HT-29 (cell line): ENCODE measurements around the gene RAB11A. TPM values are rescaled to one million over a fixed set of nuclear protein-coding genes. Genes with fewer than 3 reads are reported as not detected.

Experiments used
- DNase-seq: peaks from one replicate; pipeline ENCODE4 v3.0.0-alpha.2; 2015; ENCODE audit warnings: low spot score
- total RNA-seq: library from RNA; depleted of rRNA; stranded (reverse); fragments of >200 nt; shearing (Covaris generic); gene quantifications from 2 replicates; pipeline ENCODE4 v1.2.3, GENCODE V29; 2014

RAB11A gene
- total RNA-seq, 1 experiment from 2014 or later, result 233 TPM

GRCh38 chr15:65883571-65883970 is 14.3 kb downstream of the RAB11A start:
- DNase-seq, result no peak

- no peak for DNase-seq
Measured at GRCh38 chr15:65884511-65884910, 15.2 kb downstream of the RAB11A start.

- peak; percentile 78 for DNase-seq
Measured at GRCh38 chr15:65885668-65886218, 16.5 kb downstream of the RAB11A start.

GRCh38 chr15:65887565-65887964 is 18.3 kb downstream of the RAB11A start:
- DNase-seq, result no peak

- DNase-seq, result no peak
Measured at GRCh38 chr15:65888981-65889380, 19.7 kb downstream of the RAB11A start.

DNA sequence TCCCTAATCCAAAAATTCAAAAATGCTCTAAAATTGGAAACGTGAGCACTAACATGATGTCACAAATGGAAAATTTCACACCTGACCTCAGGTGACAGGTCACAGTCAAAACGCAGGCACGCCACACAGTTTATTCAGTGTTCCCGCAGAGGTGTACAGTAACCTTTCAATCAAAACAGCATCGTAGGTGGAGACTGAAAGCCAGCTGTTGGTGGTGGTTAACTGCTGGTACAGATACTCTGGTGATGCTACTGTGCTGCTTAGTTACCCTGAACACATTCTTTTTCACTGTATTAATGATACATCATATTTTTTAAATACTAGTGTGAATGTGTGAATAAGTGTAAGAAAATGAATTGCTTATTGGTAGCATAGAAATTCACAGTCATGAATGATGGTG is 23.8 kb downstream of the RAB11A start:
- DNase-seq, result no peak

- DNase-seq, result no peak
Measured at GRCh38 chr15:65896236-65896635, 26.9 kb downstream of the RAB11A start.

- DNase-seq, result no peak
Measured at GRCh38 chr15:65900488-65900887, 31.2 kb downstream of the RAB11A start.

GRCh38 chr15:65901336-65901735 is 32.0 kb downstream of the RAB11A start:
- no peak for DNase-seq

DNA sequence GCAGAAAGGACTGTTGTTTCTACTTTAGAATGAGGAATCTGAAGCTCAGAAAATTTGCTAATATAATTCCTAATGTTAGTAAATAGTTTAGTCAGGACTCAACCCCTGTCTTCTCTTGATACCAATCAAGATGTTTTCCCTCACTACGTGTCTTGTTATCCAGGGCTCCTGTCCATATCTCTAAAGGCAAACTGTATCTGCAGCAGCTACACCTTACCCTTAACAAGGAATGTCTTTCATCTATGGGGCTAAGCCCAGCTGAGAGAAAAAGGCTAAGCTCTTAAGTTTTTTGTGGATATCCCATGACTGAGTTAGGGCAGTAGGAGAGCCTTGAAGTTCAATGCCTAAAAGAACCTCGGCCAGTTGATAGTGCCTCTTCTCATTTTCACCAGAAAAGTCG is 32.5 kb downstream of the RAB11A start:
- DNase-seq, result peak; percentile 77

- peak; percentile 96 for DNase-seq
Measured at GRCh38 chr15:65902373-65902772, 33.1 kb downstream of the RAB11A start.

DNA sequence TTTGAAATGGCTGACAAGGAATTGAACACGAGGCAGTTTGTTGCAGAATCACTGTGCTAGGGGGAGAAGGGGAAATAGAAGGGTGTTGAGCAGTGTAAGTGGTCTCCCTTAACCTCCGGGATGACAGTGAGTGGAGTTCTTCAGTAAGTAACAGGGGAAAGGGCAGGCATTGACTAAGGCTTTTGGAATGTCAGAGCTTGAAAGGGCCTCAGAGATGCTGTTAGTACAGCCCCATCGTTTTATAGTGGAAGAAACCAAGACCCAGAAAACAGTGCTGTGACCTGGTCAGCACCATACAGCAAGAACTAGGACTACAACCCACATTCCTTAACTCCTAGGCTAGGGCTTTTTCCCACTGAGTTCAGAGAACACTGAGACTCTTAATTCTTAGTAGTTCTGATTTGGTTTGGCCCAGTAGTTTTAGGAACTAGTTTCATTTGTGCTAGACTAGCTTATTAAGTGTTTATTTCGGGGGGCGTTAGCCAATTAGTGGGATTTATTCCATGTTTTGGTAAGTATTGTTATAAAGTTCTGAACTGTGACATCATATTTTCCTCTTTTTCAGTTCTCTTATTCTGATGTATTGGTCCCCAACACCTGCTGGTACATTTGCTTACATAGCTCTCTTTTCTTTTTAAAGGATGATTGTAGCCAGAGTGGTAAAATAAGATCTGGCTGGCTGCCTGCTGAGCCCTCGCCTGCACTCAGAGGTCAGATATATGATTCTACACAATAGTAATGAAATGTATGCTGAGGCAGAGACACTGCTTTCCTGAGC is 34.2 kb downstream of the RAB11A start:
- DNase-seq, result peak; percentile 50

- DNase-seq, result no peak
Measured at GRCh38 chr15:65904301-65904700, 35.0 kb downstream of the RAB11A start.

- peak; percentile 73 for DNase-seq
Measured at GRCh38 chr15:65906396-65906795, 37.1 kb downstream of the RAB11A start.

DNA sequence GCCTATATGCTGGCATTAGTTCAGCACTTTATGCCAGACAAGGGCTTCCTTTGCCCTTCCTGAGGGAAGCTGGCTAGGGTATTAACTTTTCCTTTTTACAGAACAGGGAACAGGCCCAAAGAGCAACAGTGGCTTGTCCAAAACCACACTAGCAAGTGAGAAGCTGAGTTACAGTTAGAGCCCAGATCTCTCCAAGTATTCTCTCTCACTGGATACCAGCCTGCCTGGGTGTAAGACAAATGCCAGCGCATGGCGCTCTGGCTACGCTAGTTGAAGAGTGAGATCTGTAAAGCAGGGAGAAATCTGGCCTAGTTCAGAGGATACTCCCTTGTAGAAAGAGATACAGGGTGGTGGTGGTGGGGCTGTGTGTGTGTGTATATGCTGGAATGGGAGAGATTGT is 38.4 kb downstream of the RAB11A start:
- DNase-seq, result no peak

DNA sequence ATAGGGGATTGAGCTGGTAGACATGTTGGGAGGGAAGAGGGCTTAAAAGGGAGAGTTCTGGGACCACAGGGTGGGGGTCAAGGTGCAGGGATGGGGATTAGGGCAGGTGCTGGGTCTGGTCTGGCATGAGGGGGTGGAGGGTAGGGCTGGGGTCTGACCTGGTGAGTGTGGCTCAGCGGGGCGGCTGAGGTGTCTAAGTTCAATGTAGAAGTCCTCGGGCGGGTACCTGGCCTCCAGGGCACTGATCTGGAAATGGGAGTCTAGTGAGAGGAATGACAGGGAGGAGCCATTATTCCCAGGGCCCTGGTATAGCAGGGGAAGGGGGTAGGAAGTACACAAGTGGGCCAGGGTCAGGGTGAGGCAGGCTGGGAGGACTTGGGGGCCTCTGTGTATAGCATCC is 39.6 kb downstream of the RAB11A start:
- no peak for DNase-seq

DNA sequence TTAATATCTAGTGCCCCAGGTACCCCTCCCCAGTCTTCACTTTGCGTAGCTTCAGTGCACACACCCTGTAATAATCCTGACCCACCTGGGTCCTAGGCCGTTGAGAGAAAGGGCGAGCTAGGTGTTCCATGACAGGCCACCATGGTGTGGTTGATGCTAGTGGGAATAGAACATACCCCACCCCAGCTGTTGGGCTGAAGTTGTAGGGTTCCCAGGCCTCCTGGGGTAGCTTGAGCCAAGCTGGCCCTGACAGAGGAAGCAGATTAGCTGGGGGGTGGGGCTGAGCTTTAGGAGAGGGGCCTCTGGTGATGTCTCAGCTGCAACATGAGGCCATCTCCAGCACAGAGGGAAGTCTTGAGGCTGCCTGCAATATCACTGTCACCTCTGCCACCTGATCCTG is 40.5 kb downstream of the RAB11A start:
- DNase-seq, result no peak

DNA sequence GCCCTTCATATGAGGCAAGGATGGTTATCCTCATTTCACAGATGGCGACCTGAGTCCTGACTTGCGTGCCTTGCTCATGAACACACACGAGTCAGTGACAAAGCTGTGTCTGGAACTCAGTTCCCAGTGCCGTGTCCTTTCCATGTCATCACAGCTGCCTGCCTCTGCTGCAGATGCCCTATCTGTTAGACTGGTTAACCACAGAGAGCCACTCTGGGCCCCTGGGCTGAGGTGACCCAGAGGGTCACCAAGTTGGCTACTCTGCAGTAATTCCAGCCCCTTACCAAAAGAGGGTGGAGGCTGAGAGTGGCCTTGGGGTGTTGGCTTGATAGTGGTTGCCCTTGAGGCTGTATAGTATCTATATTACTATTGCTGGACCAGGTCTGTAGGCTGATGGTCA is 41.0 kb downstream of the RAB11A start:
- no peak for DNase-seq

DNA sequence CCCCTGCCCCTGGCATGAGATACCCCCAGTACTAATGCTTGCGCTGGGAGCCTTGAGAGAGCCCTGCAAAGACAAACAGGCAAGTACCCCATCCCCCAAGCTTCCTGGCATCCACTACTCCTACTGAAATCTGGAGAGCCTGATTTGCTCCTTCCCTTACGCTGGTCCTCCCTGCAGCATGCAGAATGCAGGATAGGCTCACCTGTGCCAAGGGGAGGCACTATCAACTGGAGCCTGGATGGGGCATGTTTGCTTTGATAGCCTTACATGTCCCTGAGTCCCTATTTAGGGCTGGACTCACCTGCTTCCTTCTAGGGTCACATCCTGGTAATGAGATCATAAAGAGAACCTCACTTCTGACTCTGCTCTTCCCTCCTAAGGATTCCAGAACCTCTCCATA is 42.9 kb downstream of the RAB11A start:
- no peak for DNase-seq

DNA sequence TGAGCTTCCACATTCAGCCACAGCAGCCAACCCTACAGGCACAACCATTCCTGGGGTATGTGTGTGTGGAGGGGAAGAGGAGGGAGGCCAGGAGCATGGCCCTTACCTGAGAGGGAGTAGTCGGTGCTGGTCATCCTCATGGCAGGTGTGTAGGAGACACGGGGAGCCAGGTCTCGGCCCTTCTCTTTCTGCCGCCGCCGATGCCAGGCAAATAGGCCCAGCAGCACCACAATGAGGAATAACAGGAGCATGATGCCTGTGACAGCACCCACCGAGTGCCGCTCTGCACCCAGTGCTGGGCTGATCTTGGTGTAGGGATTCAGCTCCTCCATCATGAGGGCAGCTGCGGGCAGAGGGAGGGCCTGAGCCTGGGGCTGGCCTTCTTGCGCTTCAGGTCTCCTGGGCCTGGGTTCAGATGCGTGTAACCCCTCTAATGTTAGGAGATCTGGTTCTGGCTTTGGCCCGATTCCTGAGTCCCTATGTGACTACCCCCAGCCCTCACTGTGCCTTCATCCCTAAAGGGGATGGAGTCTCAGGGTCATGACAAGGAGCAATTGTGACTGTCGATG is 44.4 kb downstream of the RAB11A start:
- no peak for DNase-seq

DNA sequence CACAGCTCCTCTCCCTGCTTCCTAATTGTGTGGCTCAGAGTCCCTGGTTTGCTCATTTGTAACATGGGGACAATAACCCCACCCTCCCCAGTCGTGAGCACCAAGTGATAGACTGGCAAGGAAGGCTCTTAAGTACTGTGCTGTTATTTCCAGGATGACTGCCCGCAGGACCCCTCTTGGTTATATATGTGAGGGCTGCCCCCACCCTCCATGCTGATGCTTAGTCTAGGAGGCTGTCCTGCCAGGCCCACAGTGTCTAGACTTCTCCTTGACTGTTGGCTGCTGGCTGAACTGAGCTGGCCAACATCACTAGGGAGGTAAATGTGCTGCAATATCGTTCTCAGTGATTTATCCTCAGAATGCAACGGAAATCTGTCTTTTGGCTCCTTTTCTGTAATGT is 45.1 kb downstream of the RAB11A start:
- DNase-seq, result no peak

- DNase-seq, result no peak
Measured at GRCh38 chr15:65914981-65915925, 46.0 kb downstream of the RAB11A start.
